GM21737 (cell line): Measurements from ENCODE around the gene TAGLN2.

Experiments used
- ATAC-seq: cut with Tn5 transposase; IDR thresholded peaks from one replicate; pipeline ENCODE4 v1.9.1; 2021; ENCODE audit warnings: mild to moderate bottlenecking, moderate library complexity; ENCODE audit not compliant: unreplicated experiment

TAGLN2 gene

GRCh38 chr1:159922511-159923202, 2.6 kb downstream of the TAGLN2 start:
- ATAC-seq: no peak

- no peak for ATAC-seq
These were observed 3.4 kb downstream of the TAGLN2 start for GRCh38 chr1:159921700-159922504.

GRCh38 chr1:159921251-159921650, 4.1 kb downstream of the TAGLN2 start:
- peak; percentile 19 for ATAC-seq

- no peak for ATAC-seq
These were observed 4.7 kb downstream of the TAGLN2 start for GRCh38 chr1:159920651-159921050.

- ATAC-seq: no peak
These were observed 5.1 kb downstream of the TAGLN2 start for GRCh38 chr1:159920202-159920601.

- ATAC-seq: no peak
These were observed 6.0 kb downstream of the TAGLN2 start for GRCh38 chr1:159919236-159919865.

GRCh38 chr1:159918352-159919200, 6.7 kb downstream of the TAGLN2 start:
- ATAC-seq: no peak

GRCh38 chr1:159917533-159918351, 7.6 kb downstream of the TAGLN2 start:
- no peak for ATAC-seq

GRCh38 chr1:159916242-159917051, 8.9 kb downstream of the TAGLN2 start:
- no peak for ATAC-seq

- ATAC-seq: no peak
These were observed 9.6 kb downstream of the TAGLN2 start for GRCh38 chr1:159915571-159916241.

GRCh38 chr1:159914252-159915018, 10.9 kb downstream of the TAGLN2 start:
- no peak for ATAC-seq

- ATAC-seq: no peak
These were observed 11.7 kb downstream of the TAGLN2 start for GRCh38 chr1:159913451-159914192.

GRCh38 chr1:159911326-159912070, 13.8 kb downstream of the TAGLN2 start:
- no peak for ATAC-seq

- ATAC-seq: no peak
These were observed 17.0 kb downstream of the TAGLN2 start for GRCh38 chr1:159908031-159908940.

- ATAC-seq: no peak
These were observed 18.3 kb downstream of the TAGLN2 start for GRCh38 chr1:159906960-159907359.
